Right kidney (tissue), 1 donor: ENCODE measurements around the gene TMEM94.
"Not testable (repeated sequence)": the region's sequence is repeated elsewhere in the genome, so short reads cannot be mapped to it uniquely, and the experiment has no call there.

Source experiments
- DNase-seq: peaks from one replicate; pipeline ENCODE4 v3.0.0-alpha.2; 2016

Gene TMEM94

DNA sequence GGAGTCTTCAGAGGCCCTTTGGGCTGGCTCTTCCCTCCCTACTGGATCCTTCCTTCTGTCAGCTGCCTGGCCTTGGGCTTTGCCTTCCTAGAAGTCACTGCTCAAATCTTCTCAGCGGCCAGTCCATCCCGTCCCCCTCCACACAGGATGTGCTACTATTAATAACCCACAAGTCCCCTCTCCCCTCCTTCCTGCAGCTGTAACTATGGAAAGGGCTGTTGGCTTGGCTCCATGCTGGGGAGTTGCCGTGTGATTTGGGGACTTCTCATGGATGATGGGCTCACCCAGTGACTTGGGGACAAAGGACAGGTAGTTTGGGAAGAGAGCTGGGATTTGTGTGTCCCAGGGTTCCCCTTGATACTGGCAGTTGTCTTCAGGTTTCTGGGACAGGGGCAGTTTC, 19.4 kb downstream of the TMEM94 start:
- DNase-seq, result peak; percentile 58

DNA sequence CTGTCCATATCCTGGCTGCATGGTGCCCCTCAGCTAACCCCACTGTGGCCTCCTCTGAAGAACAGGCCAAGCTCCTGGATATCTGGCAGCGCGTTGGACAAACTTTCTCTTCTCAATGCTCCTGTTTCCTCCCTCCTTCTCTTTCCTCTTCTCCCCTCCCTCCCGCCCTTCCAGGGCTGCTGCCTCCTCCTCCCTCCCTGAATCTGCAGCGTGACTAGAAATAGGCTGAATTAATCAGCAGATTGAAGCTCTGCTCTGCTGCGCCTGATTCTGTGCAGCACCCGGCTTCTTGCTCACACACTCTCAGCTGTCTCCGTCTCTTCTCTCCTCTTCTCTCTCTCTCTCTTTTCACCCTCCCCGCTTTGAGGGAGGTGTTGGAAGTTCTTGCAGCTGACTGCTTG, 19.8 kb downstream of the TMEM94 start:
- DNase-seq, result no peak

DNA sequence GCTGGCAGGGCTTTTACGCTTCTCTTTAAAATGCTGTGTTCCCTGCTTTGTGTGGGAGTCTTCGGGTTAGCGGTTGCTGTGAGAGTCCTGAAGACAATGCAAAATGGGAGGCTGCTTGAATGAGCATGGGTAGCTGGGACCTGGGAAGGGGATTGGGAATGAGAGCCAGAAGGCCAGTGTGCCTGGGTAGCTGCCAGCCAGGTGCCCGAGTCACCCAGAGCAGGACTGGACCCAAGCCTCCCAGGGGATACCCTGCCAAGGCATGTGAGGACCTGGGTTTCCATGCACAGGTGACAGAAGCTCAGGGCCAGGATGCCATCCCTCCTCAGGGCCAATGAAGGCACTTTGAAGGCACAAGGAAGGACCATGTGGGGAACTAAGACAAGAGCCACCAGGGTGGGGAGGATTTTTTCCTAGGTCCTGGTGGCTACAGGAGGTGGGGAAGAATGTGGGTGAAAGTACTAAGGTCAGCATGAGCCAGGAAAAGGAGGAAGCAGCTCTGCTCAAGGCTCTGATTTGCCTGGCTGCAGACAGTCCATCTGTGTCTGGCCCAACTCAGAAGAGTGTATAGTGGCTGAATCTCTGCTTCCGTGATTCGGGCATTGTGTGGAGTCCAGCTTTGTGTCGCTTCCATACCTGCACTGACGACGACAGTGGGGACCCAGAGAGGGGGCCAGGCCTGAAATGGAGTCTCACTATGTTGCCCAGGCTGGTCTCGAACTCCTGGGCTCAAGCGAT, 20.5 kb downstream of the TMEM94 start:
- no peak for DNase-seq

DNA sequence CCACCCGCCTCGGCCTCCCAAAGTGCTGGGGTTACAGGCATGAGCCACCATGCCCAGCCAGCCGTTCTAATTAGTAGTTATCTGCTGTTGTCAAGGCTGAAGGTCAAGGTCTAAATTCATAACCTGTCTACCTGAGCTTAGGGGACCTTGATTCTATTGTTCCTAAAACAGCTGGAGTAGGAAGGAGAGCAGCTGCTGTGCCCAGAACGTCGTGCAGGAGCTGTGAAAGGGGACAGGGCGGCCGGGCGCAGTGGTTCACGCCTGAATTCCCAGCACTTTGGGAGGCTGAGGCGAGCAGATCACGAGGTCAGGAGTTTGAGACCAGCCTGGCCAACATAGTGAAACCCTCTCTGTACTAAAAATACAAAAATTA, 21.0 kb downstream of the TMEM94 start:
- DNase-seq, result not testable (repeated sequence)

DNA sequence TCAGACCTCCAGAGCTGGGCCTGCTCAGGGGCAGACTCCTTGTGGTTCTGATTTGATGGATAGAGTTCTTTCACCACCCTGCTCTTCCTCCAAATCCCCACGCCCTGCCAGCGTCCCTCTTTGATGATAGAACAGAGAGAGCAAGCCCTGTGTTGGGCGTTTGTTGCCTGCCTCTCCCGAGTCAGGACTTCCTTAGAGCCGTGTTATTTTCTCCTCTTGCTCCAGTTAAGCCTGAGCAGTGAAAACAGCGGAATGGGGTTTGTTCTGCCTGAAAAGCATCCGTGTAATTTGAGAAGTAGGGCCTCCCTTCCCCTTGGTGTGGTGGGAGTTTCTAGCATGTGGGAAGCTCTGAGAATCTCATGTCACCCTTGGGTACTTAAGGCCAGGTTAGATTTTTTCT, 22.1 kb downstream of the TMEM94 start:
- DNase-seq, result peak; percentile 61

DNA sequence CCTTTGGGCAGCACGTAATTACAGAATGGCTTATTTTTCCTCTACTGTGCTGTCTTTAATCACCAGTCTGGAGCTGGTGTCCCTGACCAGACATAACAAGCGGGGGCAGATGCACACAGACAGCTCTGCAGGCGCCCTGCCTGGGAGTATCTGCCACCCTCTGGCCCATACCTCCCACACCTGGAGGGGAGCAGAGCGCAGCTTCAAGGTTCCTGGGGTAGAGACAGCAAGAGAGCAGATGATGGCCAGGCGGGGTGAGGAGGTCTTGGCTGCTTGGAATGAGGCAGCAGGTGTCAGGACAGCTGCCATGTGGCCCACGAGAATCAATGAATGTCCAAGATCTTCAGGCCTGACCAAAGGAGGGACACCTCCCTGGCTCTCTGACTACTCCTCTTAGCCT, 23.8 kb downstream of the TMEM94 start:
- no peak for DNase-seq

DNA sequence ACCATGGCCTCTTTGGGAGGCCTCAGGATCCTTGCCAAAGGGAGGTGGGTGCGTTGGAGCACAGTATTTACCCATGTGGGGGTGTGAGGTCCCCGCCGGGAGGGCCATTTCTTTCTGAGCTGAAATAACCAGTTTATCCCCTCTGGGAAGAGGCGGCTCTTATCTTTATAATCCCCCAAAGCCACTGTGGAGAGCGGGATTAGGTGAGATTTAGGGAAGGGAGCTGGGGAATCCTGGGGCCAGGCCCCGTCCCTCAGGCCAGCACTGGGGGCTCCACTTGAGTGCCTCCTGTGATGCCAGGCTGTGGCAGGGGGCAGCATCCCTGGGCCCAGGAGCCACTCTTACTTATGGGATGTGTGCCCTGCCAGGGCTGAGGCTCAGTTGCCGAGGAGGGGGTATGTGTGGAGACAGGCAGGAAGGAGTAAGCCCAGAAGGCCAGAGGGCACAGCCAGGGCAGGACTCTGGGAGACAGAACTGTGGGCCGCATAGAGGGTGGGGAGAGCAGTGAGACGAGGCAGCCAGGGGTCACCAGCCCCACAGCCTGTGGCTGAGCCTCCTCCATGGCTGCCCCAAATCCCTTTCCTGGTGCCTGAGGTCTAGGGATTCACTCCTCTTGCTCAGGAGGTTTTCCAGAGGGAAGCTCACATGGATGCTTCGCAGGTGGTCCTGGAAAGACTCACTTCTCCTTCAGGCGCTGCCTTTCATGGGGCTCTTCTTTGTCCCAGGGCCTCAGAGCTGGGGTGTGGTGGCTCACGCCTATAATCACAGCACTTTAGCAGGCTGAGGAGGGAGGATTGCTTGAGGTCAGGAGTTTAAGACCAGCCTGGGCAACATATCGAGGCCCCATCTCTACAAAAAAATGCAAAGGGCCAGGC, 25.0 kb downstream of the TMEM94 start:
- DNase-seq, result no peak

DNA sequence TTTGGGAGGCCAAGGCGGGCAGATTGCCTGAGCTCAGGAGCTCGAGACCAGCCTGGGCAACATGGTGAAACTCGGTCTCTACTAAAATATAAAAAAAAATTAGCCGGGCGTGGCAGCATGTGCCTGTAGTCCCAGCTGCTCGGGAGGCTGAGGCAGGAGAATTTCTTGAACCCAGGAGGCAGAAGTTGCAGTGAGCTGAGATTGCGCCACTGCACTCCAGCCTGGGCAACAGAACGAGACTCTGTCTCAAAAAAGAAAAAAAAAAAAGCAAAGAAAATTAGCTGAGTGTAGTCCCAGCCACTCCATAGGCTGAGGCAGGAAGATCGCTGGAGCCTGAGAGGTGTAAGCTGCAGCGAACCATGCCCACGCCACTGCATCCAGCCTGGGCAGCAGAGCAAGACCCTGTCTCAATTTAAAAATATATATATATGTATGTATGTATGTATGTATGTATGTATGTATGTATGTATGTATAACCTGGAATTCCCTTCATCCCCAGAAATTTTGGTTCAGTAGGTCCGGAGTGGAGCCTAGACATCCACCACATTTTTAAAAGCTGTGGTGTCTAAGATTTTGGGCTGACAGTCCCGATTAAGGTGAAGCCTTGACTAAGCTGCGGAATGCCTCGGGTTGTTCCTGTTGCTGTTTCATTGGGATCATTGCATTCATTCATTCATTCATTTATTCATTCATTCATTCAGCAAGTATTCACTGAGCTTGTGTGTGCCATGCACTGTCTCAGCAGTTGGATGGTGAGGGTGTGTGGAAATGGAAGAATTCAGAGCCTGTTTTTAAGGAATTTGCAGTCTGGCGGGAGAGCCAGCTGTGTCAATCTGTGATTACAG, 25.9 kb downstream of the TMEM94 start:
- no peak for DNase-seq

DNA sequence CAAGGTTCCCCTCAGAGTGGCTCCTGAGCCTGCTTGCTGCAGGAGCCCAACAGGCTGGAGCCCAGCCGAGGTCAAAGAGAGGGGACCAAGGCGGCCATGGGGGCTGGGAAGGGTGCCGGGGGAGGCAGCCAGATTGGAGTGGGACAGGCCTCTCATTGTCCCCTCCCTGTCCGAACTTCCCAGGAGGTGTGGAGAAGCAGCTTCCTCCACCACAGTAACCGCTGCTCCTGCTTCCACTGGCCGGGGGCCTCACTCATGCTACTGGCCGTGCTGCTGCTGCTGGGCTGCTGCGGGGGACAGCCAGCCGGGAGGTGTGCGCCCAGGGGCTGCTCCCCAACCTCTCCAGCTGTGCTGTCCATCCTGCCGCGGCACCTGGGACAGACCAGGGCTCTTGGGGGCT, 29.3 kb downstream of the TMEM94 start:
- no peak for DNase-seq

DNA sequence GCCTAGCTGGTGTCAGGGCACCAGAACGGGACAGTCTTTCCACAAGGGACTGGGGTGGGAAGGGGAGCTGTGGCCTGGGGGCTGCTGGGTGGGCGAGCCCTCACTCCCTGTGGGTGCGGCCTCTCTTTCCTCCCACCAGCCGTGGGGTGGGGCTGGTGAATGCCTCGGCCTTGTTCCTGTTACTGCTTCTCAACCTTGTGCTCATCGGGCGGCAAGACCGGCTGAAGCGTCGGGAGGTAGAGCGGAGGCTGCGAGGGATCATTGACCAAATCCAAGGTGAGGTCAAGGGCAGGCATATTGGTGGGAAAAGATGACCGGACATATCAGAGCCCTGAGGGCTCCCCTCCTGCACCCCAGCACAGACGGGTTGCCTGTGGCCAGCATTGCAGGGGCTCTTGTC, 29.7 kb downstream of the TMEM94 start:
- no peak for DNase-seq

DNA sequence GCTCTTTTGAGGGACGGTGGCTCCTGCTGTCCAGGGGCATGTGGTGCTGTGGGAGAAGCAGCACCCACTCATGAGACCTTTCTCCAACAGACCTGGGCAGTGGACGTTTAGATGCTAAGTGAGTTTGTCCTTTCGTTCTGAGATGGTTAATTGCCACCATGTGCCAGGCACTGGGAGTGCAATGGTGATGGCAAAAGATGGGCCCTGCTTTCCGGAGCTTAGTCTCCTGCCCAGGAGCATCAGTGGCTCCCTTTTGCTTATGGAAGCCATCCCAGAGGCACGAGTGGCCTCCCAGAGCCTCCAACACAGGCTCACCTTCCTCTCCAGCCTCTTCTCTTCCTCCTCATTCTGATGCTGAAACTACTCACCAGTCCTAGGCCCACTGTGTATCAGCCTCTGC, 30.5 kb downstream of the TMEM94 start:
- DNase-seq, result no peak

DNA sequence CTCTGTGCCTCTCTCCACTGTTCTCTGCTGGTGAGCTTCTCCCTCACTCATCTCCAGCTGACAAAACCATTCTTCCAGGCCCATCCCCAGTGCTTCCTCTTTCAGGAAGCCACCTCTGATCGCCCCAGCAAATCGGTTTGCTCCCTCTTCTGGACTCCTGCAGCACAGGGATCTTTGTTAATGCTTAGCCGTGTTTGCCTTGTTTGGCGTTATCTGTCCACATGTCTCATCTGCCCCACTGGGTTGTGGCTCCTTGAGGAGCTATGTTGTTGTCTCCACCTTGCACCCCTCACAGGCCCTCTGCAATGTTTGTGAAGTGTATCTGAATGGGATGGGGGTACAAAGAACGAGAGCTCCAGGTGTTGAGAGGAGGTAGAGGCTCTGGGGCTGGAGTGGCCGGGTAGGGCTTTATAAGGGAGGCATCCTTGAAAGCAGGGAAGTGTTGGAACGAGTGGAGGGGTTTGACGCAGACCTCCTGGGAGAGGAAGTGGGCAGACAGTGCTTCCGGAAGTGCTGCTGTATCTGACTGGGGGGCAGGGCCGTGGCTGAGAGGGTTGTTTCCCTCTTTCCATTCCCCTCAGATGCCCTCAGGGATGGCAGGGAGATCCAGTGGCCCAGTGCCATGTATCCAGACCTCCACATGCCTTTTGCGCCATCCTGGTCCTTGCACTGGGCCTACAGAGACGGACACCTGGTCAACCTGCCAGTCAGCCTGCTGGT, 31.1 kb downstream of the TMEM94 start:
- no peak for DNase-seq

DNA sequence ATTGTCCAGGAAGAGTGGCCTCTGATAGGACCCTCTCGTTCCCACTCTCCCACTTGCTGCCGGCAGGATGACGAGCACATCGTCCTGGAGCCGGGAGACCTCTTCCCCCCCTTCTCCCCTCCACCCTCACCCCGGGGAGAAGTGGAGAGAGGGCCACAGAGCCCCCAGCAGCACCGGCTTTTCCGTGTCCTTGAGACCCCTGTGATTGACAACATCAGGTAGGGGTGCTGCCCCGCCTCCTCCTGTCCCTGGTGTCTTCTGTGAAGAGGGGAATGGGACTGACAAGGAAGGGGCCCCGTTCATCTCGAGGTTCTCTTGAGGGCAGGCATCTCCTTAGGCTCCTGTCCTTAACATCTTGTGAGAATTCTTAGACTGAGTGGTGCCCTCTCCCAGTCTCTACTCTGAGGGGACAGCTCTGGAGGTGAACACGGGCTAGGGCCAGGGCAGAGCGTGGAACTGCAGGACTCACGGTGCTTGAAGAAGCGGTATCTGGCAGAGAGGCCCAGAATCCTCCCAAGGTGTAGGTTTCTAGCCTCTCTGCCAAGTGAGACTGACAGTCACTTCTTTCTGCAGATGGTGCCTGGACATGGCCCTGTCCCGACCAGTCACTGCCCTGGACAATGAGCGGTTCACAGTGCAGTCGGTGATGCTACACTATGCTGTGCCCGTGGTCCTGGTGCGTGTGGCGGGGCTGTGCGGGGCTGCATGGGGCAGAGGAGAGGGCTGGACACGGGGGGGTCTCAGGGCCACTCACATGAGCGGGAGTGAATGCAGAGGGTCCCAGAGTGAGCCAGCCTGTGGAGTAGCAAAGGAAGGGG, 32.5 kb downstream of the TMEM94 start:
- no peak for DNase-seq

DNA sequence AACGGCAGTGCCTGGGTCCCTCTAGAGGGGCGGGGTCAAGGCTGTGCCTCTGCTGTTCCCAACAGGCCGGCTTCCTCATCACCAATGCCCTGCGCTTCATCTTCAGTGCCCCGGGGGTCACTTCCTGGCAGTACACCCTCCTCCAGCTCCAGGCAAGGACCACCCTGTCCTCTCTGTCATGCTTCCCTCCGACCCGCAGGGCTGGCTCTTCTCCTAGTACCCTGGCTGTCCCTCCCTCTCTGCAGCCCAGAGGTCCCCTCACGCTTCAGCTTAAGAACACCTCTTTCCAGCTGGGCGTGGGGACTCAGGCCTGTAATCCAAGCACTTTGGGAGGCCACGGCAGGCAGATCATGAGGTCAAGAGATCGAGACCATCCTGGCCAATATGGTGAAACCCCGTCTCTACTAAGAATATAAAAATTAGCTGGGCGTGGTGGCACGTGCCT, 33.1 kb downstream of the TMEM94 start:
- no peak for DNase-seq

DNA sequence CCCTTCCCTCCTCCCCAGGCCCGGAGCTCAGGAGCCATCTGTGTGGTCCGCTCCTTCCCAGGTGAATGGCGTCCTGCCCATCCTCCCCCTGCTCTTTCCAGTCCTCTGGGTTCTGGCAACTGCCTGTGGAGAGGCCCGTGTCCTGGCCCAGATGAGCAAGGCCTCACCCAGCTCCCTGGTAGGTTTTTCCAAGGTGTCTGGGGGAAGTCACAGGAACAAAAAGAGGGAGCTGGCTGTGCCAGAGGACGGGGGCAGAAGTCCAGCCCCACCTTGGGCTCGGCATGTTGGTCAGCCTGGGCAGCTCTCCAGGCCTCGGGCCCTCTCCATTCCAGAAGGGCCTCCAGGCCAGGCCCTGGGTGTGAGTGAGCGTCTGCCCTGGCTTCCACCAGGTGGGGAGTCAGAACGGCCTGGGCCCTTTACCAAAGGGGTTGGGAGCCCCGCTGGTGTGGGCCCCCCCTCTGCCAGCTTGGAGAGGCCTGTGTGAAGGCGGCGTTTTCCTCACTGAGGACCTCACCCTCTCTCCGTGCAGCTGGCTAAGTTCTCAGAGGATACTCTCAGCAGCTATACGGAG, 33.8 kb downstream of the TMEM94 start:
- DNase-seq, result no peak

DNA sequence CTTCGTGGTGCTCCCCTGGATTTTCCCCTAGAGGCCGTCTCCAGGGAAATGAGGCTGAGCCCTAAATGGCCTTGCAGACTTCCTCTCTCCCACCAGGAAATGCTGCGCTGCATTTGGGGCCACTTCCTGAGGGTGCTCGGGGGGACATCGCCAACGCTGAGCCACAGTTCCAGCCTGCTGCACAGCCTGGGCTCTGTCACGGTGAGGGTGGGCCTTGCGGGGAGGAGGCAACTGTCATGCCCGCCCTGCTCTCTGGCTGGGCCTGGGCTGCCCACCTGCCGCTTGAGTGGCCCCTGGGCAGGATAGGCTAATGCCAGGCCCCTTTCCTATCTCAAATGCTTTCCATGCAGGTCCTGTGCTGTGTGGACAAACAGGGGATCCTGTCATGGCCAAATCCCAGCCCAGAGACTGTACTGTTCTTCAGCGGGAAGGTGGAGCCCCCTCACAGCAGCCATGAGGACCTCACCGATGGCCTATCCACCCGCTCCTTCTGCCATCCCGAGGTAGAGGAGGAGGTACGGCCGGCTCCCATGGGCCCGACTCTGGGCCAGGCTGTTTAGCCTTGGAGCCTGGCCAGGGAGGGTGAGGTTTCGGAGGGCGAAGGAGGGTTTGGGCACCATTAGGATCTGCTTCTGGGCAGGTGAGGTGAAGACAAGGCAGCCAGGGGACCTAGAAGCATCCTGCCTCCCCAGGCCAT, 34.7 kb downstream of the TMEM94 start:
- DNase-seq, result no peak

DNA sequence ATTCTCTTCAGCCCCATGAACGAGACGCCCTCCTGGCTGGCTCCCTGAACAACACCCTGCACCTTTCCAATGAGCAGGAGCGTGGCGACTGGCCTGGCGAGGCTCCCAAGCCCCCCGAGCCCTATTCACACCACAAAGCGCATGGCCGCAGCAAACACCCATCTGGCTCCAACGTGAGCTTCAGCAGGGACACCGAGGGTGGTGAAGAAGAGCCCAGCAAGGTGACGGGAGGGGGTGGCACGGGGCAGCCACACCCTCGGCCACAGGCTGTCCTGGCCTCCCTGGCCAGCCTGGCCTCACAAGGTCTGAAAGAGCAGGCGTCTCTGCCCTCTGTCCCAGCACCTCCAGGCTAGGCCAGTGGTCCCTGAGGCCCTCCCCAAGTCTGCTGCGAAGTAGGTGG, 35.2 kb downstream of the TMEM94 start:
- no peak for DNase-seq

DNA sequence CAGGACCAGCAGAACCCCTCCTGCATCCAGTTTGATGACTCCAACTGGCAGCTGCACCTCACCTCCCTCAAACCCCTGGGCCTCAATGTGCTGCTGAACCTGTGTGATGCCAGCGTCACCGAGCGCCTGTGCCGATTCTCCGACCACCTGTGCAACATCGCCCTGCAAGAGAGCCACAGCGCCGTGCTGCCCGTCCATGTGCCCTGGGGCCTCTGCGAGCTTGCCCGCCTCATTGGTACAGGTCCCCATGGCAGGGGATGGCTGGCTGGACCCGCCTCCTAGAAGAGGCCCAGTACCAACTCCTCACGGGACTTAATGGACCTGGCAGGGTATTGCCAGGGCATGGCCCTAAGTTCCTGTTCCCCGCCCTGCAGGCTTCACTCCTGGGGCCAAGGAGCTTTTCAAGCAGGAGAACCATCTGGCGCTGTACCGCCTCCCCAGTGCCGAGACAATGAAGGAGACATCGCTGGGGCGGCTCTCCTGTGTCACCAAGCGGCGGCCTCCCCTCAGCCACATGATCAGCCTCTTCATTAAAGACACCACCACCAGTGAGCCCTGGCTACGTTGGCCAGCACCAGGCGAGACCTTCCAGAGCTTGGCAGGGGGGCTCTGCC, 36.2 kb downstream of the TMEM94 start:
- DNase-seq, result no peak

DNA sequence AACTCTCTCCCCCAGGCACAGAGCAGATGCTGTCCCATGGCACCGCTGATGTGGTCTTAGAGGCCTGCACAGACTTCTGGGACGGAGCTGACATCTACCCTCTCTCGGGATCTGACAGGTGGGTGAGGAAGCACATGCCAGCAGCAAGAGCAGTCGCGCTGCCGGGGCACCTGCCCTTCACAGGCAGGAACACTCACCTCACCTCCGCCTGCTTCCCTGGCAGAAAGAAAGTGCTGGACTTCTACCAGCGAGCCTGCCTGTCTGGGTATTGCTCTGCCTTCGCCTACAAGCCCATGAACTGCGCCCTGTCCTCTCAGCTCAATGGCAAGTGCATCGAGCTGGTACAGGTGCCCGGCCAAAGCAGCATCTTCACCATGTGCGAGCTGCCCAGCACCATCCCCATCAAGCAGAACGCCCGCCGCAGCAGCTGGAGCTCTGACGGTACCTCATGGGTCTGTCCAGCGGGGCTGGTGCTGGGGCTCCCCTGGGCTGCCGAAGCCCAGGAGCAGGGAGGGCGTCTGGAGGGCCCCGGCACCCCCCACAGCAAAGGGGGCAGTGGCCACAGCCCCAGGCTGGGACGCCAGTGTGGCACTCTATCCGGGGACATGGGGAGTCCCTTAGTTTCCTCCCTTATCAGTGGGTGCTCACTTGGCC, 37.2 kb downstream of the TMEM94 start:
- no peak for DNase-seq
